Measurements from ENCODE around the gene CFAP410.
A peak's percentile ranks its signal among the peaks of the same experiment; 100 is the strongest.

CFAP410 gene

DNA sequence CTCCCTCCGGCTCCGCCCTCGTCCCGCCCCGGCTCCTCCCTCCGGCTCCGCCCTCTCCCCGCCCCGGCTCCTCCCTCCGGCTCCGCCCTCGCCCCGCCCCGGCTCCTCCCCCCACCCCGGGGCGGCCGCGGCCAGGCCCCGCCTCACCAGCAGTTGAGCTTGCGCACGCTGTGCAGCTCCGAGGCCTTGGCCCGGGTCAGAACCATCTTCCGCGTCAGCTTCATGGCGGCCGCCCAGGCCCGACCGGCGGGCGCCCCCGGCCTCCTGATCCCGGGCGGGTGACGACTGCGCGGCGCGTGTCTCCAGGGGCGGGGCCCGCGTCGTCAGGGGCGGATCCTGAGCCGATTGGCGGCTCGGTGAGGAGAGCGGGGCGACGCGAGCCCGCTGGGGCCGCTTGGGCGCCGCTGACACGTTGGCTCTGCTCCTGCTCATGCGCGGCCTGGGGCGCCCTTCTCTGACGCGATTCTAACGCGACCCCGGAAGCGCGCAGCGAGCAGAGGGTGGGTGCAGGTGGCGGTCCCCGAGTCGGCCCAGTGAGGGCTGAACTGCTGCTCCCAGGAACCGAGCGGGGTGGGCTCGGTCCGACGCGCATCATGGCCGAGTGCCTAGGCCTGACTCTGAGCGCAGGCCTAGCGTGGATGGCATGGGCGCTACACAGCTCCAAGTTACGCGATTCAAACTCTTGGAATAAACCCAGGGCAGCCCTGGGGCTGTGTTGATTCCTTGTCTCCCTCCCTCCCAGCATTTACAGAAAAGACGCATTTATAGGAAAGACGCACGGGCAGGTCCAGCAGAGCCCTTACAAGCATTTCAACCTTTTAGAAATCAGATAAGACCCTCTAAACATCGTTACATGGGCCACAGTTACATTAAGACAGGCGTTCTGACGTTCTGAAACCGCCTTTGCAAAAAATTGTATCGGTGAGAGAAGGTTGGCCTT is at the start of gene CFAP410:
Gene CFAP410 (minus strand): TSS at position 420 of the 940 bp plus-strand sequence. CDS start 196 bp downstream, at position 224.
- Histone ChIP-seq H3K9me3 (ENCODE audit: control insufficient read depth, insufficient read depth, low read depth, low read length) (no peaks in the 10 kb centered on the region), H3K27me3 (ENCODE audit: control insufficient read depth, insufficient read depth, low read length) (no peaks in the 10 kb centered on the region), H3K36me3 (ENCODE audit: control insufficient read depth, insufficient read depth, low read length) (peaks cover 12% of the 10 kb centered on the region), H3K4me1 (ENCODE audit: control insufficient read depth, insufficient read depth, low read length) (peaks cover 36% of the 10 kb centered on the region), H3K4me3 (ENCODE audit: low read depth, low read length) (peak within 1 kb of the TSS; percentile 84), H3K27ac (ENCODE audit: low read depth, low read length) (peak within 1 kb of the TSS; percentile 96), H3K9ac (ENCODE audit: low read length) (peak within 1 kb of the TSS; percentile 99)

DNA sequence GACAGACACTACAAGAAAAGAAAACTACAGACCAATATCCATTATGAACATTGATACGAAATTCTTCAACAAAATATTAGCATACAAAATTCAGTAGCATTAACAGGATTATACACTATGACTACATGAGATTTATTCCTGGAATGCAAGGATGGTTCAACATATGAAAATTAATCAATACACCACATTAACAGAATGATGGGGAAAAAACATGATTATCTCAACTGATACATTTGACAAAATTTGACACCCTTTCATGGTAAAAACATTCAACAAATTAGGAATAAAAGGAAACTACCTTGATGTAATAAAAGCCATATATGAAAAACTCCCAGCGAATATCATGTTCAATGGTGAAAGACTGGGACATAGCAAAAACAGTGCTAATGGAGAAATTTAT is 45.8 kb upstream of the CFAP410 start:
- Histone ChIP-seq H3K4me1 (ENCODE audit: control insufficient read depth, insufficient read depth, low read length) (peaks cover 9% of the 10 kb centered on the region; the same call in 1 of the 2 replicates), H3K4me3 (ENCODE audit: low read depth, low read length) (no peak overlapping the region), H3K27me3 (ENCODE audit: control insufficient read depth, insufficient read depth, low read length) (no peaks in the 10 kb centered on the region), H3K9ac (ENCODE audit: low read length) (no peak overlapping the region), H3K9me3 (ENCODE audit: control insufficient read depth, insufficient read depth, low read depth, low read length) (peaks cover 38% of the 10 kb centered on the region), H3K27ac (ENCODE audit: low read depth, low read length) (no peak overlapping the region), H3K36me3 (ENCODE audit: control insufficient read depth, insufficient read depth, low read length) (no peaks in the 10 kb centered on the region)

DNA sequence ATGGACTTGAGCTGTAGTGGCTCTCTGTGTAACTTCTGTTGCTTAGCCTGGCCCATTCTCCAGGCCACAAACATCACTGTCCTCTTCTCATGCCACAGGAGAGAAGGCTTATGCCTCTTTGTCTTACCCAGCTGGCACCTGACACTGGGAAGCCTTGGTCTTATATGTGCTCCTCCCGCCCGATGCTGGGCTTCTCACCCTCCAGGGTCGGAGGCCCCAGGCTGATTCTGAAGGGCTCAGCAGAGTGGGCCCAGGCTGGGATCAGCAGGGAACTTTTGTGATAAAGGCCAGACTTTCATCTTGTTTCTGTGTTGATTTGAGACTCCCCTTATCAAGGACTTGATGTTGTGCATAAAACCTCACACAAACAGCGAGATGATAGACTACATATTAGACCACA is 44.0 kb upstream of the CFAP410 start:
- Histone ChIP-seq H3K4me3 (ENCODE audit: low read depth, low read length) (no peak overlapping the region), H3K9me3 (ENCODE audit: control insufficient read depth, insufficient read depth, low read depth, low read length) (peaks cover 33% of the 10 kb centered on the region), H3K4me1 (ENCODE audit: control insufficient read depth, insufficient read depth, low read length) (peaks cover 12% of the 10 kb centered on the region; the same call in 1 of the 2 replicates), H3K36me3 (ENCODE audit: control insufficient read depth, insufficient read depth, low read length) (no peaks in the 10 kb centered on the region), H3K9ac (ENCODE audit: low read length) (no peak overlapping the region), H3K27me3 (ENCODE audit: control insufficient read depth, insufficient read depth, low read length) (no peaks in the 10 kb centered on the region; the same call in 1 of the 2 replicates), H3K27ac (ENCODE audit: low read depth, low read length) (no peak overlapping the region)

DNA sequence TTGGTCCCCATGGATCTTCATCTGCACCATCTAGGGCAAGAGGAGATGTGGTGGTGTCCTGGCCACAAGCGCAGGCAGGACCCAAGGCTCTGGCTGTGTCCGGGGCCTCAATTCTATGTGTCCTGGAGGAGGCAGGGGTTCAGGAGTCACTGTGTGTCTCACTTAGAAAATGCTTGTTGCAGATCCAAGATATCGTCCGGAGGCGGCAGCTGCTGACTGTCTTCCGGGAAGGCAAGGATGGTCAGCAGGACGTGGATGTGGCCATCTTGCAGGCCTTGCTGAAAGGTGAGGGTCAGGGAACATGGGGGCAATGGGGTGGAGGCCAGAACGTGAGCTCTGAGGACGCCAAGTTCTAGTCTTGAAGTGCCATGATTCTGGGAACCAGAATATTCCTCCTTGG is 43.3 kb upstream of the CFAP410 start:
- Histone ChIP-seq H3K9me3 (ENCODE audit: control insufficient read depth, insufficient read depth, low read depth, low read length) (peaks cover 29% of the 10 kb centered on the region), H3K27ac (ENCODE audit: low read depth, low read length) (no peak overlapping the region), H3K9ac (ENCODE audit: low read length) (no peak overlapping the region), H3K27me3 (ENCODE audit: control insufficient read depth, insufficient read depth, low read length) (no peaks in the 10 kb centered on the region; the same call in 1 of the 2 replicates), H3K4me1 (ENCODE audit: control insufficient read depth, insufficient read depth, low read length) (peaks cover 13% of the 10 kb centered on the region; the same call in 1 of the 2 replicates), H3K4me3 (ENCODE audit: low read depth, low read length) (no peak overlapping the region), H3K36me3 (ENCODE audit: control insufficient read depth, insufficient read depth, low read length) (no peaks in the 10 kb centered on the region)

DNA sequence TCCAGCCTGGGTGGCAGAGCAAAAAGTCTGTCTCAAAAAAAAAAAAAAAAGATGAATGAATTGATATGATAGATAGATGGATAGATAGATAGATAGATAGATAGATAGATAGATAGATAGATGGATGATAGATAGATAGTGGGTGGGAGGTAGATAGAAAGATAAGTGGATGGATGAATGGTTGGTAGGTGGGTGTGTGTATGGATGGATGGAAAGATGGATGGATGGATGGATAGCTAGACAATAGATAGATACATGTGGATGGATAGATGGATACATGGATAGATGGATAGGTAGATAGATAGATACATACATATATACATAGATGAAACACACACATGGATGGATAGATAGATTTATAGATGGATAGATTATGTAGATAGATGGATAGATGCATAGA is 42.7 kb upstream of the CFAP410 start:
- Histone ChIP-seq H3K4me1 (ENCODE audit: control insufficient read depth, insufficient read depth, low read length) (peaks cover 13% of the 10 kb centered on the region; the same call in 1 of the 2 replicates), H3K4me3 (ENCODE audit: low read depth, low read length) (no peak overlapping the region), H3K27ac (ENCODE audit: low read depth, low read length) (no peak overlapping the region), H3K9ac (ENCODE audit: low read length) (no peak overlapping the region), H3K9me3 (ENCODE audit: control insufficient read depth, insufficient read depth, low read depth, low read length) (peaks cover 24% of the 10 kb centered on the region), H3K27me3 (ENCODE audit: control insufficient read depth, insufficient read depth, low read length) (no peaks in the 10 kb centered on the region; the same call in 1 of the 2 replicates), H3K36me3 (ENCODE audit: control insufficient read depth, insufficient read depth, low read length) (no peaks in the 10 kb centered on the region)

DNA sequence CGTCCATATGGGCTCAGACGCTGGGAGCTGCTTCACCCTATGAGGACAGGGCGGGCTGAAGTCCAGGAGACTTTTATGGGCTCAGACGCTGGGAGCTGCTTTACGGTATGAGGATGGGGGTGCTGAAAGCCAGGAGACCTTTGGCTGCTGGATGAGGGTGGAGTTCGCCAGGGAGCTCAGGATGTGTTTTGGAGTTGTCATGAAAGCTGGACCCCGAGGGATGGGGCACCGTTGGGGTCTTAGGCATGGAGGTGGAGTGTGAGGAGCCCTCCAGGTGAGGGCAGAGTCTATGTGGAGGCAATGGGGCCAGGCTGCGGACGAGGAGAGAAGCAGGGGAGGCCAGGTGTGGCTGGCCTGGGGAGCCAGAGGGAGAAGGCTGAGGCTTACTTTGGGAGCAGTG is 41.7 kb upstream of the CFAP410 start:
- Histone ChIP-seq H3K27ac (ENCODE audit: low read depth, low read length) (no peak overlapping the region), H3K9me3 (ENCODE audit: control insufficient read depth, insufficient read depth, low read depth, low read length) (peaks cover 19% of the 10 kb centered on the region), H3K4me3 (ENCODE audit: low read depth, low read length) (no peak overlapping the region), H3K27me3 (ENCODE audit: control insufficient read depth, insufficient read depth, low read length) (no peaks in the 10 kb centered on the region; the same call in 1 of the 2 replicates), H3K36me3 (ENCODE audit: control insufficient read depth, insufficient read depth, low read length) (no peaks in the 10 kb centered on the region), H3K4me1 (ENCODE audit: control insufficient read depth, insufficient read depth, low read length) (peaks cover 13% of the 10 kb centered on the region; the same call in 1 of the 2 replicates), H3K9ac (ENCODE audit: low read length) (no peak overlapping the region)

DNA sequence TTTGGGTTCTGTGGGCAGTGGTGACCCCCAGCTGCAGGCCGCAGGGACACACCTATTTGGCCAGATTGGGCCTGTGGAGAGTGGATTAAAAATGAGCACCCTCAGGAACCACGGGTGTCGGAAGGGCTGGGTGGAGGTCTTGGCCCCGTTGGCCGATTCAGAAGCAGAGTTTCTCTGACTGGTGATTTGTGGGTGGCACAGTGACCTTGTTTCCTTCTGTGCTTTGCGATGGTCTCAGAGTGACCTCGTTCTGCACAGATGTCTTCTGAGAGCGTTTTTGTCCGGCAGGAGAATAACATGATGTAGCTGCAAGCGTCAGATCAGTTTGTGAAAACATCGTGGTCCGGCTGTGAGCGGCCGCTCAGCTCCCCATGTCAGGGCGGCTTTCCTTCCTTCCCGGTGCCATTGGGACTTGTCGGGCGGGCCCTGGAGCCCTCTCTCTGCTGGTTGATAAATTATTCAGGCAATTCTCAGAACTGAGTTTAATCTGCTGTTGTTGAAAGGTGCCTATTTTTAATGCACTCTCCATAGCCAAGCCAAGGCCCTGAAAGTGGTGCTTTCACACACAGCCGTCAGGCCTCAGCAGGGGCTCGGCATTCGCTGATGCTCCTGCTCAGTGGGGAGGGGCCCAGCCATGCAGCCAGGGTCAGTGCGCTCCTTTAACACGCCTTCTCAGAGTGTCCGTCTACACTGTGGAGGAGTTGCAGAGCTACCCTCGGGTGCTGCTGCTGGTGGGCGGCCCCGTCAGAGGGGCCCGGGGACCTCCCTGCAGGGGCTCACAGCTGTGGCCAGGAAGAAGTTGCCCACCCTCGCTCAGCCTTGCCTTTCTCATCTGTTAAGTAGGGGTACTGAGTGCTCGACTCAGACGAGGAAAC is 41.0 kb upstream of the CFAP410 start:
- Histone ChIP-seq H3K4me1 (ENCODE audit: control insufficient read depth, insufficient read depth, low read length) (peaks cover 13% of the 10 kb centered on the region; the same call in 1 of the 2 replicates), H3K9me3 (ENCODE audit: control insufficient read depth, insufficient read depth, low read depth, low read length) (peaks cover 19% of the 10 kb centered on the region), H3K27me3 (ENCODE audit: control insufficient read depth, insufficient read depth, low read length) (no peaks in the 10 kb centered on the region; the same call in 1 of the 2 replicates)

DNA sequence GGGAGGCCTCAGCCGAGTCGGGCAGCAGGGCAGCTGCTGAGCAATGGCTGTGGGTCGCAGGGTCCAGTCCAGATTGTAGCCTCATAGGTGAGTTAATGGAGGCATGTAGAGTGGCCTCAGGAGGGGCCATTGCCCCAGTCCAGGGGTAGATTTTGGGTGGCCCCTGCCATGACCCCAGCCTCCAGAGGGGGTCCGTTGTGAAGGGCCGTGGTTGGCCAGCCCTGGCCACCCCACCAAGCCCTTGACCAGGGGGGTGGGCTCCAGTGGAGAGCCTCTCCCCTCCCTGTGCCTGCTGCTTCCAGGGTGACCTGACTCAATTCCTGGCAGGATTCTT is 40.3 kb upstream of the CFAP410 start:
- Histone ChIP-seq H3K9me3 (ENCODE audit: control insufficient read depth, insufficient read depth, low read depth, low read length) (peaks cover 18% of the 10 kb centered on the region), H3K27ac (ENCODE audit: low read depth, low read length) (no peak overlapping the region), H3K4me3 (ENCODE audit: low read depth, low read length) (no peak overlapping the region), H3K27me3 (ENCODE audit: control insufficient read depth, insufficient read depth, low read length) (no peaks in the 10 kb centered on the region; the same call in 1 of the 2 replicates), H3K36me3 (ENCODE audit: control insufficient read depth, insufficient read depth, low read length) (no peaks in the 10 kb centered on the region), H3K4me1 (ENCODE audit: control insufficient read depth, insufficient read depth, low read length) (peaks cover 13% of the 10 kb centered on the region; the same call in 1 of the 2 replicates), H3K9ac (ENCODE audit: low read length) (no peak overlapping the region)

More for the DNA sequence above, 41.0 kb upstream of the CFAP410 start:
- Histone ChIP-seq H3K9ac (ENCODE audit: low read length) (no peak overlapping the region), H3K36me3 (ENCODE audit: control insufficient read depth, insufficient read depth, low read length) (no peaks in the 10 kb centered on the region), H3K27ac (ENCODE audit: low read depth, low read length) (no peak overlapping the region), H3K4me3 (ENCODE audit: low read depth, low read length) (no peak overlapping the region)

DNA sequence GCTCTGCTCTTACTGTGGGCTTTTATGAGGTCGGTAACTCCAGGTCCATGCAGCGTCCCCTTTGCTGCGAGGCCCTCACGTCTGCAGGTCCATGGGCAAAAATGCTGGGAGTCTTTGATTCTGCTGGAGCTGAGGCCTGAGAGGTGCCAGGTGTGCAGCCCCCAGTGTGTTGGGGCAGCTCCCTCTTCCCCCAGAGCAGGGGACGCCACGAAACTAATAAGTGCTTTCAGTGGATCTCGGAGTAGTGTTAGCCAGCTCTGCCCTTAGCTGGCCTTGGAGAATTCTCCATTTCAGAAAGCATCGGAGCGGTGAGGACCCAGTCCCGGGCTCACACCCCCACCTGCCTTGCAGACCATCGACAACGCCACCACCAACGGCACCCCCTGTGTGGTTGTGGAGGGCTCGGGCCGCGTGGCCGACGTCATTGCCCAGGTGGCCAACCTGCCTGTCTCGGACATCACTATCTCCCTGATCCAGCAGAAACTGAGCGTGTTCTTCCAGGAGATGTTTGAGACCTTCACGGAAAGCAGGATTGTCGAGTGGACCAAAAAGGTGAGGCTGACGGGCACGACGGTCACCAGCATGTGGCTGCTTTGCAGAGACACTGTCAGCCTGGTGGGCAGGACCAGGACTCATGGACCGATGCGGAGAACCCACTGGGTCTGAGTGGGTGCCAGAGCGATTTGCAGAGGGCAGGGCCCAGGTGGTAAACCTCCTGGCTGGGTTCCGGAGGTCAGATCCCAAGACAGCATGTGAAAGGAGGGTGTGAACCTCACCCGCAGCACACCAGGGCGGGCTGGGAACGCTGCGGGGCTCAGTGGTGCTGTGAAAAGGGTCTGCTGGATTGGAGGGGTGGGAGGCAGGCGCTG is 39.7 kb upstream of the CFAP410 start:
- Histone ChIP-seq H3K9me3 (ENCODE audit: control insufficient read depth, insufficient read depth, low read depth, low read length) (peaks cover 16% of the 10 kb centered on the region), H3K4me3 (ENCODE audit: low read depth, low read length) (no peak overlapping the region), H3K4me1 (ENCODE audit: control insufficient read depth, insufficient read depth, low read length) (peaks cover 13% of the 10 kb centered on the region; the same call in 1 of the 2 replicates), H3K27ac (ENCODE audit: low read depth, low read length) (no peak overlapping the region), H3K27me3 (ENCODE audit: control insufficient read depth, insufficient read depth, low read length) (no peaks in the 10 kb centered on the region; the same call in 1 of the 2 replicates), H3K9ac (ENCODE audit: low read length) (no peak overlapping the region), H3K36me3 (ENCODE audit: control insufficient read depth, insufficient read depth, low read length) (no peaks in the 10 kb centered on the region)
